ENCODE data around the gene FLNC. TPM values are rescaled to one million over a fixed set of nuclear protein-coding genes. Genes with fewer than 3 reads are reported as not detected.

The FLNC gene
- total and polyA plus RNA-seq, 3 experiments from 2014 or later = not detected

- H3K4me1 ChIP-seq (ENCODE audit: insufficient read depth, low read length) = no peaks in the 10 kb centered on the region
- Mint-ChIP-seq H3K27ac (peak overlapping the region in 1 of 8 donors; percentile 35), H3K9me3 (no peaks in the 10 kb centered on the region), H3K4me3 (no peak overlapping the region), H3K4me1 (peaks cover 3 to 9% (median 4%) of the 10 kb centered on the region in 3 donors), H3K27me3 (peaks cover 4% of the 10 kb centered on the region in 2 donors), H3K36me3 (no peaks in the 10 kb centered on the region)
- ChIA-PET POLR2A (interaction anchor here (1.2 kb wide), 1 partner anchor 18 kb away, joined by 3 read pairs; the partner anchor contains the start of gene ATP6V1F), CTCF (interaction anchor here (1.0 kb wide), 1 partner anchor 13 kb away, joined by 3 read pairs; no protein-coding TSS in a partner anchor)
- no peaks in the 10 kb centered on the region for H3K27me3 ChIP-seq (ENCODE audit: insufficient read depth, low read length, poor library complexity, severe bottlenecking)
- H3K36me3 ChIP-seq (ENCODE audit: insufficient read depth, low read length) = no peaks in the 10 kb centered on the region
- no peak overlapping the region for H3K4me3 ChIP-seq (ENCODE audit: low read length)
- peak in 1 of 5 donors; percentile 33 for DNase-seq
- no peaks in the 10 kb centered on the region for H3K9me3 ChIP-seq (ENCODE audit: low read length)
- no peak overlapping the region for H3K27ac ChIP-seq (ENCODE audit: low read depth, low read length)
Measured at GRCh38 chr7:128880791-128881457, 50.7 kb downstream of the FLNC start.

DNA sequence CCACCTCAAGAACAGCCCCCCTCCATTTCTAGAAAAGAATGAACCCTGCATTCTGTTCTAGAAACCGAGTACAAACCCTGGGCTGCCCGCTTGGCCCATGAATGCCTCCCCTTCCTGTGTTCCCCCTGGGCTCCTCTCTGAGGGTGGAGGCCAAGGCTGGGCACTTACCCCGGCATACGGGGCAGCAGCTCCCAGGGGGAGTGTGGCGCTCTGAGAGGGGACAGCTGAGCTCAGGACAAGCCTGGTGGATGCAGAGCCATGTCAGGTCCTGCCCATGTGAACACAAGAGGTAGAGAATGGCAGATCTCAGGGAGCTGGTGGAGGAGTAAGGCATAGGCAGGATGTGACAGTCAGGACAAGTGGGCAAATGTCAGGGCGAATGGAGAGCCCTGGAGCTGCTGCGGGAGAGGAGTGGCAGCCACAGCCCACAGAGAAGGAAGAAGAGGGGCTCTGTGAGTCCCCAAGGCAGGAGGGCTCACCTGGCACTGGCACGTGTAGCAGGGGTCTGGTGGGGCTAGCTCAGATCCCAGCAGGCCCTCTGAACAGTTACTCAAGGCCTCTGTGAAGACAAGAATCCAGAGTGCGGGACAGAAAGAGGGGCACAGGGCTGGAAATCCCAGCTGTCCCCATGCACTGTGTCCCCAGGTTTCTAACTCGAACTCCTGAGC is 51.4 kb downstream of the FLNC start:
- Histone ChIP-seq H3K27me3 (ENCODE audit: insufficient read depth, low read length, poor library complexity, severe bottlenecking) (no peaks in the 10 kb centered on the region), H3K4me3 (ENCODE audit: low read length) (no peak overlapping the region), H3K4me1 (ENCODE audit: insufficient read depth, low read length) (no peaks in the 10 kb centered on the region), H3K36me3 (ENCODE audit: insufficient read depth, low read length) (no peaks in the 10 kb centered on the region), H3K9me3 (ENCODE audit: low read length) (no peaks in the 10 kb centered on the region), H3K27ac (ENCODE audit: low read depth, low read length) (no peak overlapping the region)
- H3K4me3 Mint-ChIP-seq = no peak overlapping the region
- POLR2A ChIA-PET = interaction anchor here (1.2 kb wide), 1 partner anchor 18 kb away, joined by 3 read pairs; the partner anchor contains the start of gene ATP6V1F
- H3K27ac Mint-ChIP-seq = peak overlapping the region in 1 of 8 donors; percentile 43
- H3K27me3 Mint-ChIP-seq = peaks cover 4 to 5% of the 10 kb centered on the region in 2 donors
- H3K36me3 Mint-ChIP-seq = no peaks in the 10 kb centered on the region
- peak in 1 of 5 donors; percentile 42 for DNase-seq
- CTCF ChIA-PET = no interaction called here
- peaks cover 3 to 9% (median 4%) of the 10 kb centered on the region in 3 donors for H3K4me1 Mint-ChIP-seq
- H3K9me3 Mint-ChIP-seq = no peaks in the 10 kb centered on the region

- Histone ChIP-seq H3K4me3 (ENCODE audit: low read length) (no peak overlapping the region), H3K9me3 (ENCODE audit: low read length) (no peaks in the 10 kb centered on the region), H3K4me1 (ENCODE audit: insufficient read depth, low read length) (no peaks in the 10 kb centered on the region), H3K36me3 (ENCODE audit: insufficient read depth, low read length) (no peaks in the 10 kb centered on the region), H3K27me3 (ENCODE audit: insufficient read depth, low read length, poor library complexity, severe bottlenecking) (no peaks in the 10 kb centered on the region), H3K27ac (ENCODE audit: low read depth, low read length) (no peak overlapping the region)
- Mint-ChIP-seq H3K36me3 (no peaks in the 10 kb centered on the region), H3K4me1 (peaks cover 3 to 9% (median 4%) of the 10 kb centered on the region in 3 donors), H3K27ac (no peak overlapping the region), H3K9me3 (no peaks in the 10 kb centered on the region), H3K27me3 (peaks cover 4 to 5% of the 10 kb centered on the region in 2 donors), H3K4me3 (no peak overlapping the region)
- POLR2A ChIA-PET = no interaction called here
- DNase-seq = no peak
- CTCF ChIA-PET = interaction anchor here (1.9 to 4.0 kb wide), 2 partner anchors 20 to 274 kb away, joined by 5 to 47 read pairs; partner anchors contain the start of gene ATP6V1F
Measured at GRCh38 chr7:128882134-128882533, 51.9 kb downstream of the FLNC start.

DNA sequence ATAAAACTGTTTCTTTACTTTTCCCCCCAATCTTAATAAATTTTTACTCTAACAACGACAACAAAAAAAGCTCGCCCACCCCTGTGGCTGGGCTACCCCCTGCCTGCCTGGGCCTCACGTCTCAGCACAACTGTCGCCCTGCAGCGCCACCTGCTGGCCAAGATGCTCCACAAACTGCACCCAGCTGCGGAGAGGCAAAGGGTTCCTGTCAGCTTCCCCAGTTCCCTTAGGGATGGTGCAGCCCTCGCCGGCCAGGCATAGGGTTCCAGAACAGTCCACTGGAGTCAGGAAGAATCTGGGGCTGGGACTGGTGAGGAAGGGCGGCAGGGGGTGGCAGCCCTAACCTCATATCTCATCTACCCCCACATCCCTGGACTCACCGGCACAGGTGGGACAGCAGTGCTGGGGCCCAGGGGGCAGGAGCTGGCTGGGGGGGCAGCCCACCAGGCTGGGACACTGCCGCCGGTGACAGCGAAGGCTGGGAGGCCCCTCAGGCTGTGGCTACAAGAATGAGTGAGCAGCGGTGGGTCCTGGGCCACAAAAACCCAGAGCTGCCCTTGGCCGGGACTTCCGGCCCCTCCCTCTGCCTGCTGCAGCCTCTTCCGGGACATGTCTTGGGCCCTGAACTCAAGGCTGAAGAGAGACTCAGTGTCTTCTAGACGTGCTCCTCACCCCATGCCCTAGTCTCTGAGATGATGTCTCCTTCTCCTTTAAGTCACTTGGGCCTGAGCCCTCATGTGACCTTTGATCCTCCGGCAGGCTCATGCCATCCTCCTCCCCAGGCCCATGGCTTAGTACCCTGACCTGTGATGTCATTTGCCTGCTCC is 53.6 kb downstream of the FLNC start:
- peaks cover 3 to 9% (median 4%) of the 10 kb centered on the region in 3 donors for H3K4me1 Mint-ChIP-seq
- DNase-seq = peak; percentile 74 to 89 (median 80)
- H3K4me1 ChIP-seq (ENCODE audit: insufficient read depth, low read length) = no peaks in the 10 kb centered on the region
- H3K36me3 ChIP-seq (ENCODE audit: insufficient read depth, low read length) = no peaks in the 10 kb centered on the region
- H3K27ac ChIP-seq (ENCODE audit: low read depth, low read length) = no peak overlapping the region
- H3K36me3 Mint-ChIP-seq = no peaks in the 10 kb centered on the region
- ChIA-PET CTCF (interaction anchor here (0.7 to 4.0 kb wide), 34 partner anchors 9 to 484 kb away, joined by 3 to 47 read pairs (median 4); partner anchors contain the start of genes ATP6V1F, KCP and TNPO3), POLR2A (interaction anchor here (0.7 to 0.8 kb wide), 2 partner anchors 20 to 46 kb away, joined by 4 read pairs; no protein-coding TSS in a partner anchor)
- H3K27me3 ChIP-seq (ENCODE audit: insufficient read depth, low read length, poor library complexity, severe bottlenecking) = peaks cover 7% of the 10 kb centered on the region
- peak overlapping the region; percentile 14 to 79 (median 71) for H3K4me3 Mint-ChIP-seq
- peak overlapping the region in 3 of 8 donors; percentile 14 to 61 (median 33) for H3K27ac Mint-ChIP-seq
- no peaks in the 10 kb centered on the region for H3K9me3 Mint-ChIP-seq
- H3K27me3 Mint-ChIP-seq = peaks cover 4 to 5% of the 10 kb centered on the region in 2 donors
- H3K9me3 ChIP-seq (ENCODE audit: low read length) = no peaks in the 10 kb centered on the region
- H3K4me3 ChIP-seq (ENCODE audit: low read length) = no peak overlapping the region

- H3K27me3 ChIP-seq (ENCODE audit: insufficient read depth, low read length, poor library complexity, severe bottlenecking) = peaks cover 7% of the 10 kb centered on the region
- H3K4me3 ChIP-seq (ENCODE audit: low read length) = no peak overlapping the region
- Mint-ChIP-seq H3K27me3 (peaks cover 4 to 9% of the 10 kb centered on the region in 2 donors), H3K36me3 (no peaks in the 10 kb centered on the region), H3K4me3 (peak overlapping the region in 3 of 7 donors; percentile 57 to 75 (median 71)), H3K4me1 (peaks cover 3 to 12% (median 9%) of the 10 kb centered on the region in 3 donors), H3K9me3 (no peaks in the 10 kb centered on the region), H3K27ac (peak overlapping the region in 1 of 8 donors; percentile 56)
- peak in 1 of 5 donors; percentile 46 for DNase-seq
- ChIA-PET POLR2A (no interaction called here), CTCF (interaction anchor here (0.8 to 4.0 kb wide), 12 partner anchors 15 to 458 kb away, joined by 3 to 47 read pairs (median 5); partner anchors contain the start of gene ATP6V1F)
- no peaks in the 10 kb centered on the region for H3K9me3 ChIP-seq (ENCODE audit: low read length)
- H3K27ac ChIP-seq (ENCODE audit: low read depth, low read length) = no peak overlapping the region
- no peaks in the 10 kb centered on the region for H3K36me3 ChIP-seq (ENCODE audit: insufficient read depth, low read length)
- H3K4me1 ChIP-seq (ENCODE audit: insufficient read depth, low read length) = no peaks in the 10 kb centered on the region
Measured at GRCh38 chr7:128884561-128885369, 54.6 kb downstream of the FLNC start.

GRCh38 chr7:128885370-128886187 is 55.4 kb downstream of the FLNC start:
- Histone ChIP-seq H3K9me3 (ENCODE audit: low read length) (no peaks in the 10 kb centered on the region), H3K36me3 (ENCODE audit: insufficient read depth, low read length) (no peaks in the 10 kb centered on the region), H3K27me3 (ENCODE audit: insufficient read depth, low read length, poor library complexity, severe bottlenecking) (peaks cover 7% of the 10 kb centered on the region), H3K27ac (ENCODE audit: low read depth, low read length) (no peak overlapping the region), H3K4me3 (ENCODE audit: low read length) (no peak overlapping the region), H3K4me1 (ENCODE audit: insufficient read depth, low read length) (no peaks in the 10 kb centered on the region)
- Mint-ChIP-seq H3K4me1 (peaks cover 3 to 12% (median 9%) of the 10 kb centered on the region in 3 donors), H3K36me3 (no peaks in the 10 kb centered on the region), H3K9me3 (no peaks in the 10 kb centered on the region), H3K4me3 (peak overlapping the region in 1 of 7 donors; percentile 44), H3K27me3 (peaks cover 9 to 15% of the 10 kb centered on the region in 2 donors), H3K27ac (peak overlapping the region in 1 of 8 donors; percentile 42)
- CTCF ChIA-PET = interaction anchor here (3.0 to 4.0 kb wide), 2 partner anchors 23 to 43 kb away, joined by 35 to 47 read pairs; partner anchors contain the start of gene ATP6V1F
- no peak for DNase-seq
- POLR2A ChIA-PET = no interaction called here
